ENCODE results near the gene LRRC28.

GRCh38 chr15:99348412-99348811, 97.1 kb downstream of the LRRC28 start:
- no peak for TF ChIP-seq POLR2AphosphoS5 (IDR thresholded peaks at IDR 0.05; ENCODE audit: low read depth, low read length)
- TF ChIP-seq POLR2A (IDR thresholded peaks at IDR 0.05; ENCODE audit: low read depth, low read length) = no peak
- TF ChIP-seq TAF1 (IDR thresholded peaks at IDR 0.05; ENCODE audit: low read depth, low read length) = no peak
- TF ChIP-seq PAX5 (IDR thresholded peaks at IDR 0.05; ENCODE audit: insufficient read depth, low read length, severe bottlenecking) = no peak
- peak; percentile 61 for TF ChIP-seq SPI1 (IDR thresholded peaks at IDR 0.05; ENCODE audit: low read depth, low read length)
